Astrocyte of the cerebellum (primary cell): ENCODE results near the gene GEMIN5.
A peak's percentile ranks its signal among the peaks of the same experiment; 100 is the strongest.
"Not testable (repeated sequence)": the region's sequence is repeated elsewhere in the genome, so short reads cannot be mapped to it uniquely, and the experiment has no call there.

Source experiments
- DNase-seq: peaks from one replicate; pipeline ENCODE4 v3.0.0-alpha.2; 2011; ENCODE audit warnings: low read depth
- H3K4me3 ChIP-seq: 2 replicates; pipeline ENCODE4 v1.5.1; 2011; ENCODE audit warnings: mild to moderate bottlenecking, low read depth, low read length, moderate library complexity
- in situ Hi-C: cut with HindIII; loops from 2 replicates; pipeline ENCODE4 v1.10.0; 2017; ENCODE audit warnings: low sequenced_read_pairs
- TF ChIP-seq, protein P1 (sequence below): IDR thresholded peaks from 2 replicates; pipeline ENCODE4 v1.5.1; 2012; ENCODE audit warnings: low read length, low read depth, moderate library complexity, mild to moderate bottlenecking; ENCODE audit errors: missing control alignments

Gene GEMIN5

DNA sequence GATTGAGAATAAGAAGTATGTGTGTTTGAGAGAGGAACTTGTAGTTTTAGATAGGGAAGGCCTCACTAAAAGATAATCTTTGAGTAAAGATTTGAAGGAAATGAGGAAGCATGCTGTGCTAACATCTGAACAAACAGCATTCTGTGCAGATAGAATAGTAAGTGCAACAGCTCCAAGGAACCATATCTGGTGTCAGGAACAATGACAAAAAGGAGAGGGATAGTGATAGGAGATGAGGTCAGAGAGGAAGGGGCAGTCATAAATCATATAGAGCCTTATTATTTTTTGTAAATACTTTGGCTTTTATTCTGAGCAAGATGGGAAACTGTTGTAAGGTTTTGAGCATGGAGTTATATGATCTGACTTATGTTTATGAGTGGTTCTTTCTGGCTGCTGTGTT, 6.7 kb upstream of the GEMIN5 start:
- in situ Hi-C loops: no loop called here
- TF ChIP-seq, protein P1, sequence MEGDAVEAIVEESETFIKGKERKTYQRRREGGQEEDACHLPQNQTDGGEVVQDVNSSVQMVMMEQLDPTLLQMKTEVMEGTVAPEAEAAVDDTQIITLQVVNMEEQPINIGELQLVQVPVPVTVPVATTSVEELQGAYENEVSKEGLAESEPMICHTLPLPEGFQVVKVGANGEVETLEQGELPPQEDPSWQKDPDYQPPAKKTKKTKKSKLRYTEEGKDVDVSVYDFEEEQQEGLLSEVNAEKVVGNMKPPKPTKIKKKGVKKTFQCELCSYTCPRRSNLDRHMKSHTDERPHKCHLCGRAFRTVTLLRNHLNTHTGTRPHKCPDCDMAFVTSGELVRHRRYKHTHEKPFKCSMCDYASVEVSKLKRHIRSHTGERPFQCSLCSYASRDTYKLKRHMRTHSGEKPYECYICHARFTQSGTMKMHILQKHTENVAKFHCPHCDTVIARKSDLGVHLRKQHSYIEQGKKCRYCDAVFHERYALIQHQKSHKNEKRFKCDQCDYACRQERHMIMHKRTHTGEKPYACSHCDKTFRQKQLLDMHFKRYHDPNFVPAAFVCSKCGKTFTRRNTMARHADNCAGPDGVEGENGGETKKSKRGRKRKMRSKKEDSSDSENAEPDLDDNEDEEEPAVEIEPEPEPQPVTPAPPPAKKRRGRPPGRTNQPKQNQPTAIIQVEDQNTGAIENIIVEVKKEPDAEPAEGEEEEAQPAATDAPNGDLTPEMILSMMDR: no peak
- DNase-seq: no peak
- no peak overlapping the region for H3K4me3 ChIP-seq

DNA sequence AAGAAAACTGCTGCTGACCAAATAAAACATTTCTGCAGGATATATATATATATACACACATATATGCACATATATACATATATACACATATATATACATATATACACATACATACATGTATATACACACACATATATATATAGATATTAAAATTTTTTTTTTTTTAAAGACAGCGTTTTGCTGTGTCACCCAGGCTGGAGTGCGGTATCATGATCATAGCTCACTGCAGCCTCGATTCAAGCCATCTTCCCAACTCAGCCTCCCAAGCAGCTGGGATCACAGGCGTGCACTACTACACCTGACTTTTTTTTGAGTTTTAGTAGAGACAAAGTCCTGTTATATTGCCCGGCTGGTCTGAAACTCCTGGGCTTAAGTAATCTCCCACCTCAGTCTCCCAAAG, 5.5 kb upstream of the GEMIN5 start:
- in situ Hi-C loops: no loop called here
- no peak for DNase-seq
- H3K4me3 ChIP-seq: no peak overlapping the region
- TF ChIP-seq, protein P1: no peak

DNA sequence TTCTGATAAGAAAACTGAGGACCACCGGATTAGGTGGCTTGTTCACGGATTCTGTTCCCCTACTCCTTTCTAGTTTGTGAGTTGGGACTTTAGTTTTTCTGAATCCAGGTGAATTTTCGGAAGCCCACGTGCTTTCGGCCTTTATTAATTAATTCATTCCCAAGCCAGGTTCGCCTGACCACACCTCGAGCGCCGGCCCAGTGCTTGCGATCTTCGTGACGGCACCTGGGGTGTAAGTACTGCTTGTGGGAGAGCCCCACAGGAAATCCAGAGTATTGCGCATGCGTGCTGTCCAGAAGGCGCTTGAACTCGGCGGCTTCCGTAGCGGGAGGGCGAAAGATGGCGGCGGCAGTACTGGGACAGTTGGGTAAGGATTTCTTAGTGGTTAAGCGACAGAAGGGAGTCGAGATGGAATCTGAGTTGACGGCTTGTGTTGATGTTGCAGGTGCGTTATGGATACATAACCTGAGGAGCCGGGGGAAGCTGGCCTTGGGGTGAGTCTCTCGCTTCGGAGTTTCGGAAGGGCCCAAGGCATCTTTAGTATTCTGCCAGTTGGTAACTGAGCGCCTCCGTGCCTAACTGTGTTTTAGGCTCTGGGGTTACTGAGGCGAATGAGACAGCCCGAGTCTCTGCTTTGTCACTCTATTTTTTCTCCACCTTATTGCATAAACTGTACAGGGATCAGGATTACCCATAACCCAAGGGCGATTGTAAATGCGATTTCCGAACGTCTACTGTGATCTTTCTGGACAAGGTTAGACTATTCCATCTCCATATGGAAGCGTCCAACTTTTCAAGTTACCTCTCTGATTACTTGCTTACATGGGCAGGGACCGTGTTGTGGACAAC, 3.0 kb upstream of the GEMIN5 start, which contains the start of gene MRPL22:
TSS of gene MRPL22 (plus strand) at position 302 of the 849 bp plus-strand sequence. CDS start at position 340, 38 bp downstream.
- TF ChIP-seq, protein P1: no peak
- DNase-seq: peak; percentile 83
- in situ Hi-C loops: no loop called here
- peak within 1 kb of the TSS; percentile 61 for H3K4me3 ChIP-seq

DNA sequence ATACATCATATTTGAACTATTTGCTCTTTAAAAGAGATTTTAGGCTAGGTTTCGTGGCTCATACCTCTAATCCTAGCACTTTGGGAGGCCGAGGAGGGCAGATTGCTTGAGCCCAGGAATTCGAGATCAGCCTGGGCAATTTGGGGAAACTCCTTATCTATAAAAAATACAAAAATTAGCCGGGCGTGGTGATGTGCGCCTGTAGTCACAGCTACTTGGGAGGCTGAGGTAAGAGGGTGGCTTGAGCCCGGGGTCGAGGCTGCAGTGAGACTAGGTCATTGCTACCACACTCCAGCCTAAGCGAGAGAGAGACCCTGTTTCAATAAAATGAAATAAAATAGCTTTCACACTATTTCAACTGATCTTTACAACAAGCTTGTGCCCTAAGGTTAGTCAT, 2.4 kb upstream of the GEMIN5 start:
- DNase-seq: no peak
- in situ Hi-C loops: no loop called here
- TF ChIP-seq, protein P1: no peak
- H3K4me3 ChIP-seq: peak overlapping the region; percentile 61

DNA sequence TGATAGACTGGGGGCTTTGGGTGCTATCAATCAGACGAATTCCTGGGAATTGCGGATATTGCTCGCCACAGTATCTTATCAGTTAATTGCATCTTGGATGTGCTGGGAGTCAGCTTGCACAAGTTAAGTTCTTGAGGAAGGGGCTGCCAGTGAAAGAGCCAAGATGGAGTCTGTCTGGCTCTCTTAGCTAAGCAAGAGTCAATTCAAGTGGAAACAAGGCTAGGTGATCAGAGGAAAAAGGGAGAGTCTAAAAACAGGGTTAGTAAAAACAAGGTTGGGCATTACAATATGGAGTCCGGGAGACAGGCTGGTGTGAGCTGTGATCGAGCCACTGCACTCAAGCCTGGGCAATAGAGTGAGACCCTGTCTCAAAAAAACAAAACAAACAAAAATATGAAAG, 1.4 kb upstream of the GEMIN5 start:
- H3K4me3 ChIP-seq, DNase-seq, in situ Hi-C loops: not testable (repeated sequence)

DNA sequence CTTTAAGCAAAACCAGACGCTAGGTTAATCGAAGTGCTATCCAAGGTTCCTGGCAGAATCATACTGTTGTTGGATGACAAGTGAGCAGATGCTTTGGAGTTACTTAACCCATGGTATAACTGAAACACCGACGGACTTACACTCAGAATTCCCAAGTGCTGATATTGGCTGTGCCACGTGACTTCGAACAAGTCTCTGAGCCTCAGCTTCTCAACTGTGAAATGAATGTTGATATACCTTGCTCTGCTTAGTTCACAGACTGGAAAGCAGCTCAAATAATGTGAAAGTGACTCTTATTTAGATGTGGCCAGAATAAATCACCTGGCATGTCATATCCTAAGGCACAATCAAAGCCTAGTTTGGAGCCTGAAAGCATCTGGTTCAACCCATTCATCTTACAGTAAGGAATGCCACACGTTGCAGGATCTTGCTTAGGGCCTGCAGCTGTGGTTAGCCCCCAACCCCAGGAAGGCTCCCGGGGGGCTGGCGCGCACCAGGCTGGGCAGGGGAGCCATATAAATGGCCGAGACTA, 759 bp downstream of the GEMIN5 start:
- peak overlapping the region; percentile 91 for H3K4me3 ChIP-seq
- no peak for DNase-seq
- in situ Hi-C loops: no loop called here
- TF ChIP-seq, protein P1: no peak

DNA sequence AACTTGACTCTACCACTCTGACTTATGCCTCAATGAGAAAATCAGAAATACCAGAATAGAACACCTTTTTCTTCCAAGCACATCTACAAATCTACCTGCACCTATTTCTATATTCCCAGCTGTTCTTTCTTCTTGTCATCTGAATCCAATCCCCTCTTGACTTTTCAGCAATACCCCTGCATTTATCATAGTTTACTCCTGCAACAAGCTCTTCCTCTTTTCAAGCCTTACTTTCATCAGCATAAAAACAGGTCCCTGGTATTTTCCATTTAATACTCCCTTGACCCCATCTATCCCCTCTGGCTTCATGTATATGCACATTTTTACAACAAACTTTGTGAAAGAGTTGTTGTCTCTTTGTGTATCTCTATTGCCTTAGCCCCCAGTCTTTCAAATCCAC, 3.1 kb downstream of the GEMIN5 start:
- TF ChIP-seq, protein P1: no peak
- no peak for DNase-seq
- in situ Hi-C loops: no loop called here
- H3K4me3 ChIP-seq: no peak overlapping the region
